Measurements from ENCODE around the gene ELOB.

ELOB gene

GRCh38 chr16:2822158-2822495 lies 45.0 kb upstream of the ELOB start:
- TF ChIP-seq CTCF (IDR thresholded peaks at IDR 0.05; ENCODE audit: insufficient read depth, low read length, poor library complexity, severe bottlenecking), result no peak
- no peak for DNase-seq (ENCODE audit: extremely low read depth, insufficient read length)
- peaks cover 2% of the 10 kb centered on the region; the same call in 1 of the 2 replicates for H3K27me3 ChIP-seq (replicated peaks; ENCODE audit: control insufficient read depth, insufficient read depth, low read length)

GRCh38 chr16:2821487-2822157 lies 44.5 kb upstream of the ELOB start:
- DNase-seq (ENCODE audit: extremely low read depth, insufficient read length), result no peak
- H3K4me3 ChIP-seq (replicated peaks; ENCODE audit: low read depth, low read length), result no peak overlapping the region
- H3K36me3 ChIP-seq (ENCODE audit: control insufficient read depth, insufficient read depth, low read length), result no peaks in the 10 kb centered on the region
- TF ChIP-seq CTCF (IDR thresholded peaks at IDR 0.05; ENCODE audit: insufficient read depth, low read length, poor library complexity, severe bottlenecking), result no peak
- peaks cover 2% of the 10 kb centered on the region; the same call in 1 of the 2 replicates for H3K27me3 ChIP-seq (replicated peaks; ENCODE audit: control insufficient read depth, insufficient read depth, low read length)

More at GRCh38 chr16:2822158-2822495, 45.0 kb upstream of the ELOB start:
- H3K36me3 ChIP-seq (ENCODE audit: control insufficient read depth, insufficient read depth, low read length), result no peaks in the 10 kb centered on the region
- no peak overlapping the region for H3K4me3 ChIP-seq (replicated peaks; ENCODE audit: low read depth, low read length)

GRCh38 chr16:2820836-2821486 lies 43.9 kb upstream of the ELOB start:
- H3K4me3 ChIP-seq (replicated peaks; ENCODE audit: low read depth, low read length), result no peak overlapping the region
- peaks cover 2% of the 10 kb centered on the region; the same call in 1 of the 2 replicates for H3K27me3 ChIP-seq (replicated peaks; ENCODE audit: control insufficient read depth, insufficient read depth, low read length)
- DNase-seq (ENCODE audit: extremely low read depth, insufficient read length), result no peak
- TF ChIP-seq CTCF (IDR thresholded peaks at IDR 0.05; ENCODE audit: insufficient read depth, low read length, poor library complexity, severe bottlenecking), result no peak
- no peaks in the 10 kb centered on the region for H3K36me3 ChIP-seq (ENCODE audit: control insufficient read depth, insufficient read depth, low read length)

GRCh38 chr16:2819939-2820835 lies 43.1 kb upstream of the ELOB start:
- Histone ChIP-seq H3K36me3 (ENCODE audit: control insufficient read depth, insufficient read depth, low read length) (no peaks in the 10 kb centered on the region), H3K4me3 (replicated peaks; ENCODE audit: low read depth, low read length) (no peak overlapping the region), H3K27me3 (replicated peaks; ENCODE audit: control insufficient read depth, insufficient read depth, low read length) (peaks cover 2% of the 10 kb centered on the region; the same call in 1 of the 2 replicates)
- no peak for TF ChIP-seq CTCF (IDR thresholded peaks at IDR 0.05; ENCODE audit: insufficient read depth, low read length, poor library complexity, severe bottlenecking)
- DNase-seq (ENCODE audit: extremely low read depth, insufficient read length), result no peak

GRCh38 chr16:2819179-2819938 lies 42.3 kb upstream of the ELOB start:
- TF ChIP-seq CTCF (IDR thresholded peaks at IDR 0.05; ENCODE audit: insufficient read depth, low read length, poor library complexity, severe bottlenecking), result no peak
- no peak overlapping the region for H3K4me3 ChIP-seq (replicated peaks; ENCODE audit: low read depth, low read length)
- peaks cover 2% of the 10 kb centered on the region; the same call in 1 of the 2 replicates for H3K27me3 ChIP-seq (replicated peaks; ENCODE audit: control insufficient read depth, insufficient read depth, low read length)
- no peaks in the 10 kb centered on the region for H3K36me3 ChIP-seq (ENCODE audit: control insufficient read depth, insufficient read depth, low read length)
- no peak for DNase-seq (ENCODE audit: extremely low read depth, insufficient read length)

All from GM06990 (cell line).